ENCODE measurements around the gene SLC9B2.
A peak's percentile ranks its signal among the peaks of the same experiment; 100 is the strongest.

The SLC9B2 gene, protein sequence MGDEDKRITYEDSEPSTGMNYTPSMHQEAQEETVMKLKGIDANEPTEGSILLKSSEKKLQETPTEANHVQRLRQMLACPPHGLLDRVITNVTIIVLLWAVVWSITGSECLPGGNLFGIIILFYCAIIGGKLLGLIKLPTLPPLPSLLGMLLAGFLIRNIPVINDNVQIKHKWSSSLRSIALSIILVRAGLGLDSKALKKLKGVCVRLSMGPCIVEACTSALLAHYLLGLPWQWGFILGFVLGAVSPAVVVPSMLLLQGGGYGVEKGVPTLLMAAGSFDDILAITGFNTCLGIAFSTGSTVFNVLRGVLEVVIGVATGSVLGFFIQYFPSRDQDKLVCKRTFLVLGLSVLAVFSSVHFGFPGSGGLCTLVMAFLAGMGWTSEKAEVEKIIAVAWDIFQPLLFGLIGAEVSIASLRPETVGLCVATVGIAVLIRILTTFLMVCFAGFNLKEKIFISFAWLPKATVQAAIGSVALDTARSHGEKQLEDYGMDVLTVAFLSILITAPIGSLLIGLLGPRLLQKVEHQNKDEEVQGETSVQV

GRCh38 chr4:103076747-103077347 is at the start of gene SLC9B2:
TSS of gene SLC9B2 (minus strand) at chr4:103076761. CDS start at chr4:103067550, 9,211 bp downstream.
- DNase-seq (ENCODE audit: low spot score): no peak

- DNase-seq (ENCODE audit: low spot score): no peak
Measured at GRCh38 chr4:103126126-103126525, 49.6 kb upstream of the SLC9B2 start.

GRCh38 chr4:103123114-103123513 is 46.6 kb upstream of the SLC9B2 start:
- no peak for DNase-seq (ENCODE audit: low spot score)

GRCh38 chr4:103118166-103118565 is 41.6 kb upstream of the SLC9B2 start:
- no peak for DNase-seq (ENCODE audit: low spot score)

DNA sequence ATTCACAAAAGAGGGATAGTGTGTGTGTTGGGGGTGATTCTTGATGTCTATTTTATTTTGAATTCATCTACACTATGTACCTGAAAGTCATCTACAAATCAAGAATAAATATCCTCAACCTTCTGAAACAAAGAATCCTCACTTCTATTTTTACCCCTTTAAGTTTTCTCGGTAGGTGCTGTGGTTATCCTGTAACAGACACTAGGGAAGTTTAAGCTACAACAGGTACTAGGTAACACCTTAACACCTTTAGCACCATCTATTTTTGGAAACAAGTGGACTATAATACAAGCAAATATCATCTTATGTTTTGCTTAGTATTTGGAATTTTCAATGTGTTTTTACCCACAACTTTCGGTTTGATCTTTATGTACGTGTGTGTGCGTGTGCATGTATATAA is 35.0 kb upstream of the SLC9B2 start:
- DNase-seq (ENCODE audit: low spot score): no peak

GRCh38 chr4:103108542-103108941 is 32.0 kb upstream of the SLC9B2 start:
- DNase-seq (ENCODE audit: low spot score): no peak

DNA sequence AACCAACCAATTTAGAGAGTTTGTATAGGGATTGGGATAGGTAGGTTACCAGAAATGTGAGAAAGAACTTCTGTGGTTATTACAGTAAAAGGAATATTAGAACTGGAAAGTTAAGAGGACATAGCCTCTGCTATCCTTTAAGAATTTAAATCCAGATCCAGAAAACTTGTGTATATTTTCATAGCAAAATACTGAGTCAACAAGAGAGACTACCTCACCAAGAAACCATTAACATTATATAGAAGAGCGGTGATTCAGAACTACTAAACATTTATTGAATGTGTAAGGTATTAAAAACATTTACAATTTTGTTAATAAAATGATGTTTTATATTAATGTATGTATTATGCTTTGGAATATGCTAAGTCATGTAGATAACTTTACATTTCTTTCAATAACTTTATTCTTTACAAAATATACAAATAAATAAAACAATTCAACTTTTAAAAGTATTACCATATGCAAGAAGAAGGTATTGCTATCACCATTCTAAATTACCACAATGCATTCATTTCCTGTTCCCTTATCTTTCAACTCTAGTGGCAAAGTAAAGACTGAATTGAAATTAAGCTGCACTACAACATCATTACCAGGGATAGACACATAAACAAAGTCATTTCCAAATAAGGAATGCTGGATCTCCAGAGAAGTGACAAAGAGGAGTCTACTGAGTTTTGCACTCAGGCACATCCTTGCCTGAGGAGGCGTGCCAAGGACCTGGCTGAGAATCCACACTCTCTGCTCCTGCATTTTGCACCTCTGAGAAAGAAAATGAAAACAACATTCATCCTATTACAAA is 29.2 kb upstream of the SLC9B2 start:
- DNase-seq (ENCODE audit: low spot score): no peak

GRCh38 chr4:103104886-103105285 is 28.3 kb upstream of the SLC9B2 start:
- DNase-seq (ENCODE audit: low spot score): no peak

GRCh38 chr4:103100691-103101090 is 24.1 kb upstream of the SLC9B2 start:
- DNase-seq (ENCODE audit: low spot score): no peak

GRCh38 chr4:103099691-103100392 is 23.3 kb upstream of the SLC9B2 start, which contains the start of gene BDH2:
TSS of gene BDH2 (minus strand) at chr4:103099834. CDS start at chr4:103096254, 3,580 bp downstream.
- peak; percentile 91 for DNase-seq (ENCODE audit: low spot score)

DNA sequence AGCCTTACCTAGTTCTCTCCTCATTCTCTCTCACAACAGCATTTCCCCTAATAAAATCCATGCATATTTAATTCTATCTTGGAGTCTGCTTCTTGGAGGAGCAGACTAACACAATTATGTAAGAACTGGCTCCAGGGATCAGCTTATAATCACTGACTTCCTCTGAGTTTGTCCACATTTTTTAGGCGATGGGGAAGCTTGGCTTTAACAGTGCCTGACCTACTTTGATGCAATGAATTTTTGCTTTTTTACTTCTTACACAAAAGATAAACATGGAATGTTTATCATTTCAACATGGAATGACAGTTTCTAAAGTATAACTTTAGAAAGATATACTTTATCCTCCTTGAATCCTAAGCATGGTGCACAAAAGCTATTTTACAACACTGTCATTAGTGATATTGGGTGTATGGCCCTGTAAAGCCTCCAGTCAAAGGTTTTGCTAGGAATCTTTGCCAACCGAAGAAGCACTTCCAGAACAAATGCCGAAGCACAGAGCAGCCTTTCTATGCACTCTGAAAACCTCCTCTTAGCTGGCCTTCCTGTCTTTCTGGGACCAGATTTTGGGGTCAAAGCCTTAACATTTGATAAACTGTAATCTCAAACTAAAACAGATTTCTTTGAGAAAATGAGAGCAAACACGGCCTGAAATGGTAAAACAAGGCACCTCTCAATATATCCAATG is 22.3 kb upstream of the SLC9B2 start:
- DNase-seq (ENCODE audit: low spot score): peak; percentile 29

DNA sequence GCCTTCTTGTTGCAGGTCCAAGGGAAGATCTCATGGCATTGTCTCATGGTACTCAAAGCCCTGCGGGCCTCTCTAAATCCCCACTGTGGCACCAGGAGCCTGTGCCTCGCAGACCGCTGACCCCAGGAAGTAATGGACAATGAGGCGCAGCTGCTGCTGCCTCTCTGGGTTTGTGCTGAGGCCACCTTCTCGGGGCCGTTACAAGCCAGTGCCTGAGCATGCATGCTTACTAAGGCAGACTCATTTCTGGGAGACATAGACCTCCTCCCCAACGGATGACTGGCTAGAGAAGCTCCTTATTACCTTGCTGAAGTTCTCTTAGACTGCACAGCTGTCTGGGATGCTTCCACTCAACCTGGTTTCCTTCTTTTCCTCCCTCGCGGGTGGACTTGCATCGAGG is 21.8 kb upstream of the SLC9B2 start:
- no peak for DNase-seq (ENCODE audit: low spot score)

- DNase-seq (ENCODE audit: low spot score): no peak
Measured at GRCh38 chr4:103097112-103097511, 20.6 kb upstream of the SLC9B2 start.

DNA sequence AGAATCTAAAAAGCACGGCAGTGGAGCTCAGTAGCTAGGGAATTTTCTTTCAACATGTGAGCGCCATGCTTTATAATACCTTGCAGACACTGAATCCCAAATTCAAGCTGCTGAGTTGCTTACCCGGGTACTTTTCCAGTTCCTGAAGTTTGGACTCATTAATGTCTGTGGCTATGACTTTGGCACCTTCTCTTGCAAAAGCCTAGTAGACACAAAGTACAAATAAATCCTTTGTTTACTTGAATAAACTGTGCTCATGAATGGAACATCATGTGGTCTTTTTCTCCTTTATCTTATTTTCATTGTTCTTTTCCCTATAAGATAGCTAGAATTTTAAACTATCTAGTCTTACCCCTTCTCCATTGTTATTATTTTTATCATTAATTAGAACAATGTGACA is 18.5 kb upstream of the SLC9B2 start:
- no peak for DNase-seq (ENCODE audit: low spot score)

DNA sequence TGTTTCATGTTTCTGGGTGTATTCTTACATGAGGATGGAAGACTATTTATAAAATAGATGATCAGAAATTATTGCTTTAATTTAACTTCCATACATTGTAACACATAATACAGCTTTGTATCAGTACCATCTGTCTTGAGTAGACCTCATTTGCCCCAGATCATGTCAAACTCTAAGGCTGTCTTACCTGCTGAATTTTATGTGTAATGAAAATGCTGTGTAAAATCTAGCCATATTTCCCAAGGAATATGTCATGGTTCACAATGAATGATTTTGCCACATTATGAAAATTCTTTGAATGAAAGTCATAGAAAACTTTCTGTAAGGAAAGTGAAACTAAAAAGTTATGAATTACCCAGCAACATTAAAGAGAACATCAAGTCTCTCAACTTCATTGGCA is 15.7 kb upstream of the SLC9B2 start:
- no peak for DNase-seq (ENCODE audit: low spot score)

- DNase-seq (ENCODE audit: low spot score): peak; percentile 41
Measured at GRCh38 chr4:103091601-103092223, 15.2 kb upstream of the SLC9B2 start.

DNA sequence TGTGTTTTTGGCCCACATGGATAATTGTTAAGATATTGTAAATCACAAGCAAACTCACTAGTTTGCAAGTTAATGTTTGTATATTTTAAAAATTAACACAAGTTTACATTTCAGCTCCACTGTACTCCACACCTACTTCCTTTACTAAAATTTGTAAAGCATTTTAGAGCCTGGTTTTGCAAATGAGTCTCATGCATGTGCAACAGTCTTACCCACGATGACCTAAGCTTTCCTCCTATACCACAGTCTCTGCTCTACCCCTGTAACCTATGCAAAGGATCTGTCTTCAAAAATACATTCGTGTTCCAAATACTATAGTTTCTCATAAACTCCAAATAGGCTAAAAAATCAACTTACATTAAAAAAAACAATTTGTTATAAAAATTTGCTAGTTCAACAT is 12.9 kb upstream of the SLC9B2 start:
- DNase-seq (ENCODE audit: low spot score): no peak

DNA sequence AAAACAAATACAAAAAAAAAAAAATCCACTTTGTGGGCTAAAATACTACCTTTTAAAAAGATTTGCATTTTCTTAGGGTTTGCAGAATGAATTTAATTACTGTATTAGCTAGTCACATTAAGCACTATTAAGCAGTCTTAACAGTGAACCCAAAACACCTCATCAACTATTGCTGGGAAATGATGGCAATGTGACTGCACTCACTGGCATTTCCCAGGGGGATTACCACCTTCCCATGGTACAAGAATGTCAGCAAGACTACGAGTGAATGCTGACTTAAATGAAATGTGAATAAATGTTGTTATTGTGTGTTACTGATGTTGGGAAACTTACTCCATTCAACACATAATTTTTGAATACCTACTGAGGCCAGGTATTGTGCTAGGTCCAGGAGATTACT is 10.0 kb upstream of the SLC9B2 start:
- DNase-seq (ENCODE audit: low spot score): no peak

- DNase-seq (ENCODE audit: low spot score): no peak
Measured at GRCh38 chr4:103085555-103086196, 9.1 kb upstream of the SLC9B2 start.

- DNase-seq (ENCODE audit: low spot score): no peak
Measured at GRCh38 chr4:103079621-103080020, 3.1 kb upstream of the SLC9B2 start.

Measured in AG20443 (cell line).